HS-5 (cell line): Measurements from ENCODE around the gene ELOA.
"Not testable (repeated sequence)": the region's sequence is repeated elsewhere in the genome, so short reads cannot be mapped to it uniquely, and the experiment has no call there.

Source experiments
- DNase-seq: peaks from one replicate; pipeline ENCODE4 v3.0.0-alpha.2; 2012; ENCODE audit warnings: low read depth

The ELOA gene

DNA sequence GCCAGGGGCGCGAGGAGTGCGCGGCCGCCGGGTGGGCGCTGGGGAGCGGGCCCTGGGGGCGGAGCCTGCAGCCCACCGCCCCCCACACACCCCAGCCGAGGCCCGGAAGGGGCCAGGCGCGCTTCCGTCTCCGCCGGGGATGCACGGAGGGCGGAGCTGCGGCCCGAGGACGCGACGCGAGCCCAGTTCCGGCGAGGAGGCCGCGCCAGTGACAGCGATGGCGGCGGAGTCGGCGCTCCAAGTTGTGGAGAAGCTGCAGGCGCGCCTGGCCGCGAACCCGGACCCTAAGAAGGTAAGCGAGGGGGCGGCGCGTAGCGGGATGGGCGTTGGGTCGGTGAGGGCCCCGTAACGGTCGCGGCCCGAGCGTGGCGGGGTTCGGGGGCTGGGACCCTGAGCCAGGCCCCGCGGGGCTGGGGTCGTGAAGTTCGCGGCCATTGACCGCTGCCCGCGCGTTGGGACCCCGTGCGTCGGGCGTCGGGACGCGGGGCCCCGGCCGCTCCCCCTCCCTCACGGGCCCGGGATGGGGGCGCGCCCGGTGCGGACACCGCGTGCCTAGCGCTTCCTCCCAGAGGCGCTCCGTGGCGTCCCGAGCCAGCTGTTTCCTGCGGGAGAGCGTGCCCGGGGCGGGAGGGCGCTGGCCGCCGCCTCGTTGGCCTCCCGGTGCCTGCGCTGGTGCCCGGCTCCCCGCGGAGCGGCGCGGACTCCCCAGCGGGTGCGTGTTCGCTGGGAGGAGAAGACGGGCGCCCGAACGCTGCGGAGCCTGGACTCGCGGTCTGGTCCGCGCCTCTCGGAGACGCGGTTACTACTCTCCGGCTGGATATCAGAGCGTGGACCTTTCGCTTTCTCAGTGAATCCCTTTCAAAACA lies at the start of gene ELOA:
TSS of gene ELOA (plus strand) at position 185 of the 866 bp plus-strand sequence. CDS start at position 218, 33 bp downstream.
- no peak for DNase-seq

- DNase-seq: no peak
These were observed 49.7 kb upstream of the ELOA start for GRCh38 chr1:23693599-23693998.

DNA sequence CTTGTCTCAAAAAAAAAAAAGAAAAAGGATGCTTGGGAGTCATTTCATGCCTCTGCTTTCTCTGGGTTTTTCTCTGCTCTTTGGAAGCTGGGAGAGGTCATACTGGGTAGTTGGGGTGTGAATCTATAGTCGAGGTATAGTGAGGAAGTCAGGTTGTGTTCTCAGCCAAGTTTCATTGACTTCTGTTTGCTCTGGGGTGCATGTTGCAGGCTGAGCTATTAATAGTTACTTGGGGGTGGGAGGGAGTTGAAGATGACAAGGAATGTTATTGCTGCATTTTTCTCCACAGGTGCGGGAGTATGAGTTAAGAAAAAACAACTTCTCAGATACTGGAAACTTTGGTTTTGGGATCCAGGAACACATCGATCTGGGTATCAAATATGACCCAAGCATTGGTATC lies 48.9 kb upstream of the ELOA start:
- no peak for DNase-seq

DNA sequence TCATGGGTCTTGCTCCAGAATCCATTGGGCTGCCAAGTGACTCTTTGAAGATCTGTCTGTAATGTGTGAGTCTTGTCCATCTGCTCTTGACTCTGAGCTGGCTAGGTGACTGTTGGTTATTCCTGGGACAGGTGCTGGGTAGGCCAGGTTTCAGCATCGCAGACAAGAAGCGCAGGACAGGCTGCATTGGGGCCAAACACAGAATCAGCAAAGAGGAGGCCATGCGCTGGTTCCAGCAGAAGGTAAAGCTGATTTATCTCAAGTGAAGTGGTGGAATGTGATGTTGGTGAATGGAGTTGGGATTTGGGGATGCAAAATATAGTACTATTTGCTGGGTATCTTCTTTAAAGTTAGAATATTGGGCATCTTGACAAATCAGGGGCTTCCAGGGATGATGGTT lies 47.6 kb upstream of the ELOA start:
- DNase-seq: no peak

DNA sequence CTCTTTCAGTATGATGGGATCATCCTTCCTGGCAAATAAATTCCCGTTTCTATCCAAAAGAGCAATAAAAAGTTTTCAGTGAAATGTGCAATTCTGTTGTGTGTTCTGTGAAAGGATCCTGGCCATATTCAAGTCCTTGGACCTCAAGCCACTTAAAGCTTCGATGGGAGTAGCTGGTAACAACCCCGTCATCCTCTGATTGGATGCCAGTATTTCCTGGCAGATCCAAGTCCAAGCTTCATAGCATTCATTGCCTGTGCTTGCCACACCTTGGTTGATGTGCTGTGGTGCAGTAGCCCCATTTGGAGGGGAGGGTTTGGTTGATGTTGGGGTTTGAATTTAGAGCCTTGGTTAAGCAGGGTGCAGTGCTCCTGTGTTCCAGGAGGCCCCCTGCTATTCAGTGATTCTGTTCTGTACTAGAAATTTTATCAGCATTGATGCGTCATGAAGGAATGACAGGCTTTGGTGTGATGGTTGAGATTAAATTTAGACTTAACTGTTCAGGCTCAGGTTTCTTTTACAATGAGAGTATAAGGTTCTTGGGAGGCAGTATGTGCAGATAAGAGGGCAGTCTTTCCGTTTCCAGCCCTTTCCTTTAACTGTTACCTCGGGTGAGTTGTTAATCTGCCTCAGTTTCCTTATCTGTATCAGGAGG lies 46.8 kb upstream of the ELOA start:
- DNase-seq: no peak

DNA sequence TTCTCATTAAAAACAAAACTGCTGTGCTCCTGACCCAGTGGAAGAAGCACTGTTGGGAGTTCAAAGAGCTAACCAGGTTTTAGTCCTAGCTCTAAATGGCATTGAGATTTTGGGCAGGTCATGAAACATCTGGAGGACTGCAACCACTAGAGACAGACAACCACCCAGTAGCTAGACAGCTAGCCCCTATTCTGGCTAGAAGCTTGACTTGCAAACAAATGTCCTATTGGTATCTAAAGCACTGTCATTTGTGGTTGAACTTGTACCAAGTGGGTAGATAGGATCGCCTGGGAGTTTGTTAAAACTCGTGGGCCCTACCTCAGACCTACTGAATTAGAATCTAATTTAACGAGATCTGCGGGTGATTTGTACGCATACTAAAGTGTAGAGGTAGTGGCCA lies 44.8 kb upstream of the ELOA start:
- no peak for DNase-seq

DNA sequence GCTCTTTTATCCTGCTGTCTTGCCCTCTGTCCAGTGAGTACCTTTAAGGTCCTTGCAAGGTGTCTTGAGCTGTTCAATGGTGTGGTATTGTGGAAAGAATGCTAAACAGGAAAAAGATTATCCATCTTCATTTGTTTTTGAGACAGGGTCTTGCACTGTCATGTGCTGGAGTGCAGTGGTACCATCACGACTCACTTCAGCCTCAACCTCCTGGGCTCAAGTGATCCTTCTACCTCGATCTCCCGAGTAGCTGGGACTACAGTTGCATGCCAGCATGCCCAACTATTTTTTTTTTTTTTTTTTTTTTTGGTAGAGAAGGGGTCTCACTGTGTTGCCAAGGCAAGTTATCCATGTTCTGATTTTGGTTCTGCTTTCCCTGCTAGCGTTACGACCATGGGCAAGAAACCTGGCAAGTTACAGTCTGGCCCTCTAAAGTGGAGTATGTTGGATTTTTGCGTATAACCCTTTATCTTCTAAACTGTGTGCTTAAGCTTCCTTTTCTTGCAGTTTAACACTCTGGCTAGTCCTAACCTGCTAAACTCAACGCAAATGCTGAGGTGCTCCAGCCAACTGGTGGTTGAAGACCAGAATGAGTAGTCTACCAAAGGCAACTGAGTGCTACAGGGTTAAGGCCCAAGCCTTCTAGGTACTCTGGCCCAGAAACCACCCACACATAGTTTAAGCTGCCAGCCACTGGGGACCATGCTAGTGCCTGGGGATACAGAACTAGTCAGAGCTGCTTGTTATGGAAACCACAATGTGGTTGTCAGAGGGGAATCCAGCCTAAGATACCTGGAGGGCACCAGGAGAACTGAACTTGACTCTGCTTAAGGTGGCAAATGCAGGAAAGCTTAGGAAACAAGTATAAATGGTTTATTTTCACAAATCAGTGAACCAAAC lies 43.7 kb upstream of the ELOA start:
- DNase-seq: no peak

DNA sequence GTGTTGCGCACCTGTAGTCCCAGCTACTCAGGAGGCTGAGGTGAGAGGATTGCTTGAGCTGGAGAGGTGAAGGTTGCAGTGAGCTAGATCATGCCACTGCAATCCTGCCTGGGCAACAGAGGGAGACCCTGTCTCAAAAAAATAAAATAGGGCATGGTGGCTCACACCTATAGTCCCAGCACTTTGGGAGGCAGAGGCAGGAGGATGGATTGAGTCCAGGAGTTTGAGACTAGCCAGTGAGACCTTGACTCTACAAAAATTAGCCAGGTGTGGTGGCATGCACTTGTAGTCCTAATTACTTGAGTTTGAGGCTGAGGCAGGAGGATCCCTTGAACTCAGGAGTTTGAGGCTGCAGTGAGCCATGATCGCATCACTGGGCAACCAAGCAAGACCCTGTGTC lies 42.0 kb upstream of the ELOA start:
- DNase-seq: no peak

- no peak for DNase-seq
These were observed 41.3 kb upstream of the ELOA start for GRCh38 chr1:23701996-23702395.

- no peak for DNase-seq
These were observed 38.3 kb upstream of the ELOA start for GRCh38 chr1:23704834-23705495.

- DNase-seq: no peak
These were observed 34.0 kb upstream of the ELOA start for GRCh38 chr1:23709229-23709628.

GRCh38 chr1:23718482-23718881 lies 24.8 kb upstream of the ELOA start:
- DNase-seq: no peak

GRCh38 chr1:23719162-23719820 lies 24.0 kb upstream of the ELOA start:
- DNase-seq: no peak

- no peak for DNase-seq
These were observed 22.8 kb upstream of the ELOA start for GRCh38 chr1:23720256-23720995.

DNA sequence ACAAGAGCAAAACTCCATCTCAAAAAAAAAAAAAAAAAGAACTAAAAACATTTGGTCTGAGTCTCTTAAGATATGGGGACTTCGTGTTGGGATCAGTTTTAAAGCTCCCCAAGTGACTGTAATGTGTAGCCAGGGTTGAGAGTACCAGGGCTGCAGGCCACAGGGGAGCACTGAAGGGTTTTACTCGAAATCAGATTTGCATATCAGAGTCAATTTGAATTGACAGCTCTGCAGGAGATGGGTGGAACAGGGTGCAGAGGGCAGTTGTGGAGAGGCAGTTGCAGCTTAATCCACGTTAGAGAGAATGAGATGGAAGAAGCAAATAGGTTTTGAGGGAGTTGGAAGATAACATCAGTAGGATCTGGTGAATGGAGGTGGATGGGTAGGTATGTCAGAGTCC lies 20.6 kb upstream of the ELOA start:
- no peak for DNase-seq

GRCh38 chr1:23726686-23727085 lies 16.6 kb upstream of the ELOA start:
- DNase-seq: no peak

GRCh38 chr1:23727362-23727811 lies 15.9 kb upstream of the ELOA start:
- DNase-seq: no peak

GRCh38 chr1:23732363-23733224 lies 10.7 kb upstream of the ELOA start:
- no peak for DNase-seq

GRCh38 chr1:23733281-23733680 lies 10.0 kb upstream of the ELOA start:
- DNase-seq: not testable (repeated sequence)
